Effector memory CD8-positive, alpha-beta T cell (primary cell): Measurements from ENCODE around the gene DNAJC28.
A peak's percentile ranks its signal among the peaks of the same experiment; 100 is the strongest.
"Not testable (repeated sequence)": the region's sequence is repeated elsewhere in the genome, so short reads cannot be mapped to it uniquely, and the experiment has no call there.

ENCODE experiments used
- ATAC-seq: fragments of 150-1000 bp; cut with Tn5 transposase; replicated peaks from 2 replicates; pipeline ENCODE4 v1.10.0; 2021; ENCODE audit warnings: mild to moderate bottlenecking, moderate library complexity
- DNase-seq, 3 experiments: peaks; one replicate each; pipeline ENCODE4 v3.0.0; 2021
- H3K27ac Mint-ChIP-seq, 2 donors: one replicate each; pipeline ENCODE4 v1.8.0; 2022; ENCODE audit warnings: mild to moderate bottlenecking in 2 of 2, mixed read lengths in 2 of 2, moderate library complexity in 2 of 2
- H3K27me3 Mint-ChIP-seq, 2 donors: one replicate each; pipeline ENCODE4 v1.8.0; 2022; ENCODE audit warnings: mixed read lengths in 2 of 2
- H3K36me3 Mint-ChIP-seq: one replicate; pipeline ENCODE4 v1.8.0; 2022; ENCODE audit warnings: mild to moderate bottlenecking, moderate library complexity, mixed read lengths; ENCODE audit not compliant: insufficient read depth
- H3K4me1 Mint-ChIP-seq, 2 donors: one replicate each; pipeline ENCODE4 v1.8.0; 2022; ENCODE audit warnings: low read depth in 2 of 2, mixed read lengths in 2 of 2
- H3K4me3 Mint-ChIP-seq, 2 donors: one replicate each; pipeline ENCODE4 v1.8.0; 2022; ENCODE audit warnings: mild to moderate bottlenecking in 2 of 2, mixed read lengths in 2 of 2, moderate library complexity in 2 of 2
- H3K9me3 Mint-ChIP-seq, 2 donors: one replicate each; pipeline ENCODE4 v1.8.0; 2022; ENCODE audit warnings: mixed read lengths in 2 of 2
- total RNA-seq, 9 experiments: gene quantifications; one replicate each; lab custom pipeline; 2026; lab: John Stamatoyannopoulos, UW

The DNAJC28 gene
- 0.67 to 3.8 (median 1.2) reads per million in 9 experiments for total RNA-seq

- peak; percentile 95 to 98 (median 95) for DNase-seq
- H3K27me3 Mint-ChIP-seq, result peaks cover 0 to 5% of the 10 kb centered on the region in 2 donors
- H3K36me3 Mint-ChIP-seq, result peaks cover 3% of the 10 kb centered on the region
- H3K9me3 Mint-ChIP-seq, result no peaks in the 10 kb centered on the region
- peak within 1 kb of the TSS; percentile 72 to 87 for H3K27ac Mint-ChIP-seq
- peak; percentile 96 for ATAC-seq
- peak within 1 kb of the TSS; percentile 80 to 86 for H3K4me3 Mint-ChIP-seq
- peaks cover 8 to 10% of the 10 kb centered on the region in 2 donors for H3K4me1 Mint-ChIP-seq
These were observed at the start of gene DNAJC28 for GRCh38 chr21:33491373-33492102. DNAJC28 (minus strand) TSS chr21:33491716; CDS start chr21:33489393, 2,323 bp downstream.

GRCh38 chr21:33541105-33541711, 49.7 kb upstream of the DNAJC28 start:
- DNase-seq (no peak), ATAC-seq (no peak)
- Mint-ChIP-seq H3K9me3 (no peaks in the 10 kb centered on the region), H3K4me1 (peaks cover 29 to 55% of the 10 kb centered on the region in 2 donors), H3K4me3 (peak overlapping the region; percentile 95 to 99), H3K27me3 (no peaks in the 10 kb centered on the region), H3K36me3 (peaks cover 66% of the 10 kb centered on the region), H3K27ac (peak overlapping the region; percentile 99)

- Mint-ChIP-seq H3K27ac (peak overlapping the region; percentile 99), H3K9me3 (no peaks in the 10 kb centered on the region), H3K4me1 (peaks cover 28 to 50% of the 10 kb centered on the region in 2 donors), H3K36me3 (peaks cover 66% of the 10 kb centered on the region), H3K4me3 (peak overlapping the region; percentile 95 to 99), H3K27me3 (no peaks in the 10 kb centered on the region)
- DNase-seq (no peak), ATAC-seq (no peak)
These were observed 49.2 kb upstream of the DNAJC28 start for GRCh38 chr21:33540711-33541104.

GRCh38 chr21:33539616-33540015, 48.1 kb upstream of the DNAJC28 start:
- DNase-seq (no peak), ATAC-seq (no peak)
- Mint-ChIP-seq H3K4me1 (peaks cover 28 to 43% of the 10 kb centered on the region in 2 donors), H3K9me3 (no peaks in the 10 kb centered on the region), H3K4me3 (no peak overlapping the region), H3K27me3 (no peaks in the 10 kb centered on the region), H3K27ac (peak overlapping the region in 1 of 2 donors; percentile 99), H3K36me3 (peaks cover 74% of the 10 kb centered on the region)

- no peaks in the 10 kb centered on the region for H3K27me3 Mint-ChIP-seq
- H3K36me3 Mint-ChIP-seq, result peaks cover 80% of the 10 kb centered on the region
- ATAC-seq, result no peak
- peaks cover 19 to 24% of the 10 kb centered on the region in 2 donors for H3K4me1 Mint-ChIP-seq
- H3K27ac Mint-ChIP-seq, result no peak overlapping the region
- no peak for DNase-seq
- no peaks in the 10 kb centered on the region for H3K9me3 Mint-ChIP-seq
- no peak overlapping the region for H3K4me3 Mint-ChIP-seq
These were observed 45.7 kb upstream of the DNAJC28 start for GRCh38 chr21:33537212-33537611.

GRCh38 chr21:33531007-33531406, 39.5 kb upstream of the DNAJC28 start:
- Mint-ChIP-seq H3K27ac (peak overlapping the region in 1 of 2 donors; percentile 71), H3K27me3 (no peaks in the 10 kb centered on the region), H3K4me3 (no peak overlapping the region), H3K9me3 (no peaks in the 10 kb centered on the region), H3K4me1 (no peaks in the 10 kb centered on the region), H3K36me3 (peaks cover 98% of the 10 kb centered on the region)
- ATAC-seq (no peak), DNase-seq (no peak)

- peaks cover 67% of the 10 kb centered on the region for H3K36me3 Mint-ChIP-seq
- DNase-seq (no peak), ATAC-seq (no peak)
- H3K27ac Mint-ChIP-seq, result no peak overlapping the region
- no peak overlapping the region for H3K4me3 Mint-ChIP-seq
- no peaks in the 10 kb centered on the region for H3K27me3 Mint-ChIP-seq
- no peaks in the 10 kb centered on the region for H3K4me1 Mint-ChIP-seq
- no peaks in the 10 kb centered on the region for H3K9me3 Mint-ChIP-seq
These were observed 31.4 kb upstream of the DNAJC28 start for GRCh38 chr21:33522953-33523349.

- Mint-ChIP-seq H3K27me3 (no peaks in the 10 kb centered on the region), H3K27ac (no peak overlapping the region), H3K4me3 (no peak overlapping the region), H3K4me1 (no peaks in the 10 kb centered on the region), H3K36me3 (peaks cover 63% of the 10 kb centered on the region), H3K9me3 (no peaks in the 10 kb centered on the region)
- no peak for DNase-seq
- ATAC-seq, result no peak
These were observed 30.9 kb upstream of the DNAJC28 start for GRCh38 chr21:33522297-33522952.

- DNase-seq (no peak), ATAC-seq (no peak)
- H3K36me3 Mint-ChIP-seq, result peaks cover 58% of the 10 kb centered on the region
- H3K27ac Mint-ChIP-seq, result no peak overlapping the region
- H3K27me3 Mint-ChIP-seq, result no peaks in the 10 kb centered on the region
- H3K9me3 Mint-ChIP-seq, result no peaks in the 10 kb centered on the region
- no peak overlapping the region for H3K4me3 Mint-ChIP-seq
- no peaks in the 10 kb centered on the region for H3K4me1 Mint-ChIP-seq
These were observed 27.4 kb upstream of the DNAJC28 start for GRCh38 chr21:33518899-33519298.

- Mint-ChIP-seq H3K9me3 (no peaks in the 10 kb centered on the region), H3K4me1 (no peaks in the 10 kb centered on the region), H3K27me3 (no peaks in the 10 kb centered on the region), H3K27ac (no peak overlapping the region), H3K4me3 (no peak overlapping the region), H3K36me3 (peaks cover 55% of the 10 kb centered on the region)
- ATAC-seq, result no peak
- no peak for DNase-seq
These were observed 22.7 kb upstream of the DNAJC28 start for GRCh38 chr21:33514229-33514628.

- ATAC-seq (no peak), DNase-seq (no peak)
- Mint-ChIP-seq H3K27ac (no peak overlapping the region), H3K36me3 (peaks cover 53% of the 10 kb centered on the region), H3K4me1 (no peaks in the 10 kb centered on the region), H3K4me3 (no peak overlapping the region), H3K9me3 (no peaks in the 10 kb centered on the region), H3K27me3 (no peaks in the 10 kb centered on the region)
These were observed 21.0 kb upstream of the DNAJC28 start for GRCh38 chr21:33512481-33512880.

- Mint-ChIP-seq H3K4me3 (no peak overlapping the region), H3K9me3 (no peaks in the 10 kb centered on the region), H3K27me3 (no peaks in the 10 kb centered on the region), H3K36me3 (peaks cover 53% of the 10 kb centered on the region), H3K4me1 (no peaks in the 10 kb centered on the region), H3K27ac (no peak overlapping the region)
- DNase-seq, result no peak
- no peak for ATAC-seq
These were observed 20.1 kb upstream of the DNAJC28 start for GRCh38 chr21:33511639-33512038.

GRCh38 chr21:33510826-33511225, 19.3 kb upstream of the DNAJC28 start:
- Mint-ChIP-seq H3K27me3 (no peaks in the 10 kb centered on the region), H3K27ac (no peak overlapping the region), H3K4me1 (no peaks in the 10 kb centered on the region), H3K9me3 (no peaks in the 10 kb centered on the region), H3K36me3 (peaks cover 45% of the 10 kb centered on the region), H3K4me3 (no peak overlapping the region)
- ATAC-seq, result no peak
- DNase-seq, result no peak

GRCh38 chr21:33507003-33507402, 15.5 kb upstream of the DNAJC28 start:
- peaks cover 38% of the 10 kb centered on the region for H3K36me3 Mint-ChIP-seq
- H3K9me3 Mint-ChIP-seq, H3K27ac Mint-ChIP-seq, DNase-seq, H3K4me1 Mint-ChIP-seq, H3K4me3 Mint-ChIP-seq, H3K27me3 Mint-ChIP-seq, ATAC-seq: not testable (repeated sequence)
